IMR-90 (cell line): Measurements from ENCODE around the gene PAPSS1. TPM values are rescaled to one million over a fixed set of nuclear protein-coding genes. Genes with fewer than 3 reads are reported as not detected.

ENCODE experiments used
- ATAC-seq: fragments of 200-7000 bp; cut with Tn5 transposase; 2 replicates; pipeline ENCODE4 v1.9.1; 2020; ENCODE audit warnings: low read depth, mild to moderate bottlenecking, moderate library complexity
- BruUV-seq: library from RNA; stranded (reverse); fragments of 400-500 nt; replicated peaks from 2 replicates; lab custom pipeline; 2021; lab: Mats Ljungman, UMichigan
- CTCF ChIA-PET: fragments of 300-600 bp; formaldehyde crosslinking; extraction: SDS; loops from one replicate; lab custom pipeline; 2021; ENCODE audit warnings: antibody characterized with exemption; lab: Yijun Ruan, JAX
- POLR2A ChIA-PET: fragments of 300-600 bp; sonication (Branson Sonifier 250); formaldehyde crosslinking; loops from one replicate; lab custom pipeline; 2022; ENCODE audit warnings: antibody characterized with exemption; ENCODE audit not compliant: unreplicated experiment; lab: Charles Lee
- DNase-seq: peaks from one replicate; pipeline ENCODE4 v3.0.0; 2013
- H2AFZ ChIP-seq: replicated peaks from 2 replicates; pipeline ENCODE3; 2013; ENCODE audit warnings: low read length, mild to moderate bottlenecking; ENCODE audit not compliant: poor library complexity
- H2AK5ac ChIP-seq: 2 replicates; pipeline ENCODE4 v1.6.1; 2013; ENCODE audit warnings: low read depth, low read length, inconsistent platforms
- H2AK9ac ChIP-seq: replicated peaks from 2 replicates; pipeline ENCODE3; 2013; ENCODE audit warnings: mild to moderate bottlenecking, low read depth, low read length, moderate library complexity; ENCODE audit not compliant: poor library complexity
- H2BK120ac ChIP-seq: 2 replicates; pipeline ENCODE4 v1.6.1; 2013; ENCODE audit warnings: low read depth, low read length, inconsistent platforms
- H2BK15ac ChIP-seq: 3 replicates; pipeline ENCODE4 v1.6.1; 2013; ENCODE audit warnings: low read depth, low read length, inconsistent platforms
- H2BK20ac ChIP-seq: 2 replicates; pipeline ENCODE4 v1.6.1; 2013; ENCODE audit warnings: low read depth, mild to moderate bottlenecking, inconsistent platforms, low read length, moderate library complexity
- H2BK5ac ChIP-seq: 2 replicates; pipeline ENCODE4 v1.6.1; 2013; ENCODE audit warnings: mild to moderate bottlenecking, low read depth, low read length, inconsistent platforms; ENCODE audit not compliant: poor library complexity, severe bottlenecking
- H3K14ac ChIP-seq: replicated peaks from 2 replicates; pipeline ENCODE4 v1.6.1; 2013; ENCODE audit warnings: low read depth, low read length, inconsistent platforms
- H3K18ac ChIP-seq: 2 replicates; pipeline ENCODE4 v1.6.1; 2013; ENCODE audit warnings: low read depth, low read length, control low read depth
- H3K23ac ChIP-seq: 2 replicates; pipeline ENCODE4 v1.6.1; 2013; ENCODE audit warnings: low read depth, low read length, inconsistent platforms
- H3K27ac ChIP-seq: 2 replicates; pipeline ENCODE4 v1.5.1; 2013; ENCODE audit warnings: mild to moderate bottlenecking, control low read depth, low read length; ENCODE audit not compliant: insufficient read depth
- H3K27me3 ChIP-seq: 2 replicates; pipeline ENCODE4 v1.6.1; 2013; ENCODE audit warnings: low read length; ENCODE audit not compliant: control insufficient read depth, insufficient read depth
- H3K36me3 ChIP-seq: 2 replicates; pipeline ENCODE4 v1.6.1; 2013; ENCODE audit warnings: low read length, mixed read lengths; ENCODE audit not compliant: control insufficient read depth, insufficient read depth
- H3K4ac ChIP-seq: 2 replicates; pipeline ENCODE4 v1.6.1; 2013; ENCODE audit warnings: low read depth, low read length, inconsistent platforms
- H3K4me1 ChIP-seq: 2 replicates; pipeline ENCODE4 v1.6.1; 2013; ENCODE audit warnings: low read length, mixed read lengths; ENCODE audit not compliant: control insufficient read depth, insufficient read depth
- H3K4me2 ChIP-seq: 2 replicates; pipeline ENCODE4 v1.6.1; 2013; ENCODE audit warnings: low read depth, mild to moderate bottlenecking, control low read depth, low read length, moderate library complexity
- H3K4me3 ChIP-seq: 2 replicates; pipeline ENCODE4 v1.5.1; 2013; ENCODE audit warnings: low read depth, mild to moderate bottlenecking, control low read depth, low read length, moderate library complexity; ENCODE audit not compliant: insufficient read depth
- H3K56ac ChIP-seq: 2 replicates; pipeline ENCODE4 v1.6.1; 2013; ENCODE audit warnings: low read length, inconsistent platforms; ENCODE audit not compliant: insufficient read depth; ENCODE audit errors: extremely low read depth
- H3K79me1 ChIP-seq, 2 experiments: 2 replicates each; pipeline ENCODE4 v1.6.1; 2013; ENCODE audit warnings: low read length in 2 of 2, inconsistent platforms in 1 of 2, low read depth in 1 of 2
- H3K9ac ChIP-seq: 2 replicates; pipeline ENCODE4 v1.6.1; 2013; ENCODE audit warnings: low read depth, low read length, control low read depth
- H3K9me1 ChIP-seq: 2 replicates; pipeline ENCODE4 v1.6.1; 2013; ENCODE audit warnings: low read length, inconsistent platforms; ENCODE audit not compliant: insufficient read depth
- H3K9me3 ChIP-seq: 2 replicates; pipeline ENCODE4 v1.6.1; 2013; ENCODE audit warnings: low read length; ENCODE audit not compliant: control insufficient read depth, insufficient read depth
- H4K20me1 ChIP-seq: 2 replicates; pipeline ENCODE4 v1.6.1; 2013; ENCODE audit warnings: low read length, inconsistent platforms; ENCODE audit not compliant: insufficient read depth
- H4K5ac ChIP-seq: 2 replicates; pipeline ENCODE4 v1.6.1; 2013; ENCODE audit warnings: mild to moderate bottlenecking, low read depth, low read length, control low read depth
- H4K8ac ChIP-seq, 2 experiments: 2 replicates each; pipeline ENCODE4 v1.6.1; 2013; ENCODE audit warnings: low read depth in 2 of 2, low read length in 2 of 2, control low read depth in 1 of 2, inconsistent platforms in 1 of 2
- H4K91ac ChIP-seq: 2 replicates; pipeline ENCODE4 v1.6.1; 2013; ENCODE audit warnings: low read depth, low read length, inconsistent platforms; ENCODE audit not compliant: insufficient read depth
- CEBPB ChIP-seq: IDR thresholded peaks from 2 replicates; pipeline ENCODE4 v1.6.1; 2012; ENCODE audit warnings: low read depth, low read length, improper control_type of control experiment
- CHD1 ChIP-seq: IDR thresholded peaks from 2 replicates; pipeline ENCODE4 v1.6.1; 2012; ENCODE audit warnings: low read depth, low read length, improper control_type of control experiment
- FOS ChIP-seq: fragments of 150-350 bp; IDR thresholded peaks from 2 replicates; pipeline ENCODE4 v1.6.1; 2016; ENCODE audit warnings: low read depth, low read length
- MAFK ChIP-seq: IDR thresholded peaks from 2 replicates; pipeline ENCODE4 v1.6.1; 2012; ENCODE audit warnings: low read depth, low read length, improper control_type of control experiment
- MXI1 ChIP-seq: IDR thresholded peaks from 2 replicates; pipeline ENCODE4 v1.6.1; 2012; ENCODE audit warnings: low read depth, mild to moderate bottlenecking, low read length, moderate library complexity, borderline replicate concordance
- POLR2A ChIP-seq: IDR thresholded peaks from 2 replicates; pipeline ENCODE4 v1.6.1; 2012; ENCODE audit warnings: mild to moderate bottlenecking, low read depth, low read length
- RAD21 ChIP-seq: IDR thresholded peaks from 2 replicates; pipeline ENCODE4 v1.6.1; 2012; ENCODE audit warnings: low read length, improper control_type of control experiment
- RFX5 ChIP-seq: IDR thresholded peaks from 2 replicates; pipeline ENCODE4 v1.8.0; 2012; ENCODE audit warnings: low read depth, mild to moderate bottlenecking, low read length, moderate library complexity
- SMC3 ChIP-seq: fragments of 150-350 bp; IDR thresholded peaks from 2 replicates; pipeline ENCODE4 v1.6.1; 2016; ENCODE audit warnings: low read depth, mild to moderate bottlenecking, antibody characterized with exemption, low read length, moderate library complexity
- WGBS, 2 experiments: methylation state at CpG; one replicate each; pipeline versions ENCODE4 v1.1.5 to v1.1.7; 2013; ENCODE audit warnings: missing lambda C conversion rate in 2 of 2; ENCODE audit not compliant: insufficient read length in 1 of 2; ENCODE audit errors: extremely low coverage in 2 of 2; 5-methylcytosine and 5-hydroxymethylcytosine counted together
- dilution Hi-C: fragments of 300-500 bp; cut with HindIII; formaldehyde crosslinking; loops from one replicate; pipeline ENCODE4 v1.14.3; 2018; ENCODE audit warnings: low sequenced_read_pairs; ENCODE audit not compliant: unreplicated experiment
- in situ Hi-C: fragments of 300-500 bp; cut with MboI; formaldehyde crosslinking; loops from 3 replicates; pipeline ENCODE4 v1.14.3; 2019; ENCODE audit warnings: low sequenced_read_pairs, inconsistent platforms, mixed read lengths
- intact Hi-C: fragments of 100-400 bp; cut with micrococcal nuclease; formaldehyde crosslinking; loops from 2 replicates; pipeline ENCODE4 v1.10.0; 2022
- polyA plus RNA-seq, 3 experiments: library from polyadenylated mRNA; depleted of rRNA; stranded (reverse); fragments of >200 nt; gene quantifications; 2 replicates each; pipeline ENCODE4 v1.2.3, GENCODE V29; 2012; ENCODE audit warnings: low replicate concordance in 1 of 3
- total RNA-seq: library from RNA; depleted of rRNA; stranded (reverse); fragments of >200 nt; gene quantifications from 2 replicates; pipeline ENCODE4 v1.2.3, GENCODE V29; 2012
- TF ChIP-seq, protein P1 (sequence below): fragments of 150-350 bp; IDR thresholded peaks from 2 replicates; pipeline ENCODE4 v1.6.1; 2016; ENCODE audit warnings: low read depth, mild to moderate bottlenecking, low read length, moderate library complexity, borderline replicate concordance
- TF ChIP-seq, protein P2 (sequence below): conservative IDR thresholded peaks from 2 replicates; pipeline ENCODE4 v1.5.1; 2012; ENCODE audit warnings: mild to moderate bottlenecking, low read depth, low read length, improper control_type of control experiment
- TF ChIP-seq, protein P3 (sequence below): fragments of 150-350 bp; IDR thresholded peaks from 2 replicates; pipeline ENCODE4 v1.6.1; 2017; ENCODE audit warnings: mild to moderate bottlenecking, antibody characterized with exemption, low read length, low read depth

PAPSS1 gene
- total and polyA plus RNA-seq, 2 of the 4 experiments (the other 2 are of a cell fraction) = 71.8 to 82.8 TPM

DNA sequence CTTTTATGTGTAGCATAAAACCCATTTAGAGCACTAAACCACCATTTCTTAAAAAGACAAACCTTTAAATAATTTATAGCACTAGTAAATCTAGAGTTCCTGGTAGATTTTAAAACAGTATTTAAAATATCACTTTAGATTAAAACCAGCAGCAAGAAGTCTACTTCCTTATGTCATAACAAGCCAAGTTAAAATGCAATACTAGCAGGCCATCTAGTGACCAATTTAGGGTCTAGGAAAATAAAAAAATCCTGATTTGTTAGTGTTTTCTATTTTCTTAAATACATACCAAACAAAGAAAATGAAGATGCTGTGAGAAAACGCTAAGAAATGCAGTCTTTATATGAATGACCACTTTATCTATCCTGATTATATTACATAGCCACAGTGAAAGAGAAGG, 53.9 kb downstream of the PAPSS1 start:
- Histone ChIP-seq H3K4me3 (no peak overlapping the region), H3K27me3 (no peaks in the 10 kb centered on the region), H2AK5ac (no peak overlapping the region), H4K5ac (no peak overlapping the region), H3K9ac (no peak overlapping the region), H3K23ac (no peak overlapping the region), H3K4me1 (peaks cover 2% of the 10 kb centered on the region; the same call in 1 of the 2 replicates), H3K14ac (no peak overlapping the region), H3K79me1 (peaks cover 4% of the 10 kb centered on the region in 2 experiments; a peak in 1 of 4 replicates), H2BK20ac (no peak overlapping the region), H3K4ac (no peak overlapping the region), H3K9me3 (no peaks in the 10 kb centered on the region), H3K56ac (no peak overlapping the region), H2AFZ (no peak overlapping the region), H2AK9ac (no peak overlapping the region), H4K91ac (no peak overlapping the region), H3K4me2 (no peak overlapping the region), H4K20me1 (no peaks in the 10 kb centered on the region), H3K27ac (no peak overlapping the region), H3K18ac (no peak overlapping the region), H2BK15ac (no peak overlapping the region), H4K8ac (no peak overlapping the region), H3K9me1 (no peaks in the 10 kb centered on the region), H2BK120ac (no peak overlapping the region), H2BK5ac (no peak overlapping the region), H3K36me3 (no peaks in the 10 kb centered on the region)
- POLR2A ChIA-PET = no interaction called here
- BruUV-seq = no TSS peak
- no CpG with 5 or more reads among the region's 1 CpG for WGBS, 2 experiments
- DNase-seq (peak; percentile 55), ATAC-seq (peak; percentile 68)
- CTCF ChIA-PET = interaction anchor here (0.8 kb wide), 1 partner anchor 448 kb away, joined by 3 read pairs; no protein-coding TSS in a partner anchor
- intact Hi-C loops = loop anchor here (1.0 to 10.0 kb wide), 7 partner anchors 246 to 1295 kb away; partner anchors contain the start of gene DKK2
- dilution Hi-C loops = no loop called here
- TF ChIP-seq RAD21 = peak; percentile 62
- no peak for TF ChIP-seq POLR2A
- TF ChIP-seq, protein P1, sequence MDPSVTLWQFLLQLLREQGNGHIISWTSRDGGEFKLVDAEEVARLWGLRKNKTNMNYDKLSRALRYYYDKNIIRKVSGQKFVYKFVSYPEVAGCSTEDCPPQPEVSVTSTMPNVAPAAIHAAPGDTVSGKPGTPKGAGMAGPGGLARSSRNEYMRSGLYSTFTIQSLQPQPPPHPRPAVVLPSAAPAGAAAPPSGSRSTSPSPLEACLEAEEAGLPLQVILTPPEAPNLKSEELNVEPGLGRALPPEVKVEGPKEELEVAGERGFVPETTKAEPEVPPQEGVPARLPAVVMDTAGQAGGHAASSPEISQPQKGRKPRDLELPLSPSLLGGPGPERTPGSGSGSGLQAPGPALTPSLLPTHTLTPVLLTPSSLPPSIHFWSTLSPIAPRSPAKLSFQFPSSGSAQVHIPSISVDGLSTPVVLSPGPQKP = no peak
- no peak for TF ChIP-seq RFX5
- TF ChIP-seq CHD1 = no peak
- peak; percentile 32; the same call in 1 of the 2 replicates for TF ChIP-seq SMC3
- no peak for TF ChIP-seq MXI1
- TF ChIP-seq, protein P2, sequence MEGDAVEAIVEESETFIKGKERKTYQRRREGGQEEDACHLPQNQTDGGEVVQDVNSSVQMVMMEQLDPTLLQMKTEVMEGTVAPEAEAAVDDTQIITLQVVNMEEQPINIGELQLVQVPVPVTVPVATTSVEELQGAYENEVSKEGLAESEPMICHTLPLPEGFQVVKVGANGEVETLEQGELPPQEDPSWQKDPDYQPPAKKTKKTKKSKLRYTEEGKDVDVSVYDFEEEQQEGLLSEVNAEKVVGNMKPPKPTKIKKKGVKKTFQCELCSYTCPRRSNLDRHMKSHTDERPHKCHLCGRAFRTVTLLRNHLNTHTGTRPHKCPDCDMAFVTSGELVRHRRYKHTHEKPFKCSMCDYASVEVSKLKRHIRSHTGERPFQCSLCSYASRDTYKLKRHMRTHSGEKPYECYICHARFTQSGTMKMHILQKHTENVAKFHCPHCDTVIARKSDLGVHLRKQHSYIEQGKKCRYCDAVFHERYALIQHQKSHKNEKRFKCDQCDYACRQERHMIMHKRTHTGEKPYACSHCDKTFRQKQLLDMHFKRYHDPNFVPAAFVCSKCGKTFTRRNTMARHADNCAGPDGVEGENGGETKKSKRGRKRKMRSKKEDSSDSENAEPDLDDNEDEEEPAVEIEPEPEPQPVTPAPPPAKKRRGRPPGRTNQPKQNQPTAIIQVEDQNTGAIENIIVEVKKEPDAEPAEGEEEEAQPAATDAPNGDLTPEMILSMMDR = peak; percentile 66
- TF ChIP-seq FOS = no peak
- no peak for TF ChIP-seq CEBPB
- no peak for TF ChIP-seq MAFK
- TF ChIP-seq, protein P3, sequence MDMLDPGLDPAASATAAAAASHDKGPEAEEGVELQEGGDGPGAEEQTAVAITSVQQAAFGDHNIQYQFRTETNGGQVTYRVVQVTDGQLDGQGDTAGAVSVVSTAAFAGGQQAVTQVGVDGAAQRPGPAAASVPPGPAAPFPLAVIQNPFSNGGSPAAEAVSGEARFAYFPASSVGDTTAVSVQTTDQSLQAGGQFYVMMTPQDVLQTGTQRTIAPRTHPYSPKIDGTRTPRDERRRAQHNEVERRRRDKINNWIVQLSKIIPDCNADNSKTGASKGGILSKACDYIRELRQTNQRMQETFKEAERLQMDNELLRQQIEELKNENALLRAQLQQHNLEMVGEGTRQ = no peak
- in situ Hi-C loops = loop anchor here (25.0 kb wide), 1 partner anchor 629 kb away; the partner anchor contains the start of gene DKK2
